ENCODE results near the gene AFP.

AFP gene

DNA sequence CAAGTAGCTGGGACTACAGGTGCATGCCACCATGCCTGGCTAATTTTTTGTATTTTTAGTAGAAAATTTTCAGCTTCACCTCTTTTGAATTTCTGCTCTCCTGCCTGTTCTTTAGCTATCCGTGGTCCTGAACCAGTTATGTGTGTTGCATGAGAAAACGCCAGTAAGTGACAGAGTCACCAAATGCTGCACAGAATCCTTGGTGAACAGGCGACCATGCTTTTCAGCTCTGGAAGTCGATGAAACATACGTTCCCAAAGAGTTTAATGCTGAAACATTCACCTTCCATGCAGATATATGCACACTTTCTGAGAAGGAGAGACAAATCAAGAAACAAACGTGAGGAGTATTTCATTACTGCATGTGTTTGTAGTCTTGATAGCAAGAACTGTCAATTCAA, 18.0 kb upstream of the AFP start:
- ChIA-PET CTCF (interaction anchor here (0.6 kb wide), 1 partner anchor 261 kb away, joined by 4 read pairs; no protein-coding TSS in a partner anchor), POLR2A (ENCODE audit: low non-redundant PET) (no interaction called here)
- TF ChIP-seq, protein P1, sequence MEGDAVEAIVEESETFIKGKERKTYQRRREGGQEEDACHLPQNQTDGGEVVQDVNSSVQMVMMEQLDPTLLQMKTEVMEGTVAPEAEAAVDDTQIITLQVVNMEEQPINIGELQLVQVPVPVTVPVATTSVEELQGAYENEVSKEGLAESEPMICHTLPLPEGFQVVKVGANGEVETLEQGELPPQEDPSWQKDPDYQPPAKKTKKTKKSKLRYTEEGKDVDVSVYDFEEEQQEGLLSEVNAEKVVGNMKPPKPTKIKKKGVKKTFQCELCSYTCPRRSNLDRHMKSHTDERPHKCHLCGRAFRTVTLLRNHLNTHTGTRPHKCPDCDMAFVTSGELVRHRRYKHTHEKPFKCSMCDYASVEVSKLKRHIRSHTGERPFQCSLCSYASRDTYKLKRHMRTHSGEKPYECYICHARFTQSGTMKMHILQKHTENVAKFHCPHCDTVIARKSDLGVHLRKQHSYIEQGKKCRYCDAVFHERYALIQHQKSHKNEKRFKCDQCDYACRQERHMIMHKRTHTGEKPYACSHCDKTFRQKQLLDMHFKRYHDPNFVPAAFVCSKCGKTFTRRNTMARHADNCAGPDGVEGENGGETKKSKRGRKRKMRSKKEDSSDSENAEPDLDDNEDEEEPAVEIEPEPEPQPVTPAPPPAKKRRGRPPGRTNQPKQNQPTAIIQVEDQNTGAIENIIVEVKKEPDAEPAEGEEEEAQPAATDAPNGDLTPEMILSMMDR (conservative IDR thresholded peaks at IDR 0.05; ENCODE audit: low read depth) = no peak
- no peak overlapping the region for H3K27ac ChIP-seq
- DNase-seq (ENCODE audit: low spot score) = no peak

GRCh38 chr4:73418677-73419076, 17.3 kb upstream of the AFP start:
- POLR2A ChIA-PET (ENCODE audit: low non-redundant PET) = no interaction called here
- CTCF ChIA-PET = interaction anchor here (0.8 kb wide), 1 partner anchor 20 kb away, joined by 4 read pairs; no protein-coding TSS in a partner anchor
- TF ChIP-seq, protein P1 (conservative IDR thresholded peaks at IDR 0.05; ENCODE audit: low read depth) = no peak
- DNase-seq (ENCODE audit: low spot score) = no peak
- no peak overlapping the region for H3K27ac ChIP-seq

GRCh38 chr4:73419106-73420038, 16.6 kb upstream of the AFP start:
- CTCF ChIA-PET = interaction anchor here (0.6 to 0.8 kb wide), 2 partner anchors 19 to 110 kb away, joined by 4 read pairs; no protein-coding TSS in a partner anchor
- no peak for DNase-seq (ENCODE audit: low spot score)
- TF ChIP-seq, protein P1 (conservative IDR thresholded peaks at IDR 0.05; ENCODE audit: low read depth) = no peak
- no peak overlapping the region for H3K27ac ChIP-seq
- POLR2A ChIA-PET (ENCODE audit: low non-redundant PET) = no interaction called here

- ChIA-PET CTCF (no interaction called here), POLR2A (ENCODE audit: low non-redundant PET) (no interaction called here)
- H3K27ac ChIP-seq = no peak overlapping the region
- TF ChIP-seq, protein P1 (conservative IDR thresholded peaks at IDR 0.05; ENCODE audit: low read depth) = no peak
- no peak for DNase-seq (ENCODE audit: low spot score)
Measured at GRCh38 chr4:73420615-73421014, 15.4 kb upstream of the AFP start.

DNA sequence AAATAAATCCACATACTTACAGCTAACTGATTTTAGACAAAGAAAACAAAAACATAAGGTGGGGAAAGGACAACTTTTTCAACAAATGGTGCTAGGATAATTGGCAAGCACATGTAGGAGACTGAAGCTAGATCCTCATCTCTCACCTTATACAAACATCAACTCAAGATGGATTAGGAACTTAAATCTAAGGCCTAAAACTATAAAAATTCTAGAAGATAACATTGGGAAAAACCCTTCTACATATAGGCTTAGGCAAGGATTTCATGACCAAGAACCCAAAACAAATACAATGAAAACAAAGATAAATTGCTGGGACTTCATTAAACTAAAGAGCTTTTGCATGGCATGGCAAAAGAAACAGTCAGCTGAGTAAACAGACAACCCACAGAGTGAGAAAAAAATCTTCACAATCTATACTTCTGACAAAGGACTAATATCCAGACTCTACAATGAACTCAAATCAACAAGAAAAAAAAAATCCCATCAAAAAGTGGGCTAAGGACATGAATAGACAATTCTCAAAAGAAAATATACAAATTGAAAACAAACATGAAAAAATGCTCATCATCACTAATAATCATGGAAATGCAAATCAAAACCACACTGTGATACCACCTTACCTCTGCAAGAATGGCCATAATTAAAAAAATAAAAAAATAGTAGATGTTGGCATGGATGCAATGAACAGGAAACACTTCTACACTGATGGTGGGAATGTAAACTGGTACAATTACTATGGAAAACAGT, 14.1 kb upstream of the AFP start:
- no peak overlapping the region for H3K27ac ChIP-seq
- ChIA-PET CTCF (interaction anchor here (0.6 kb wide), 1 partner anchor 170 kb away, joined by 3 read pairs; no protein-coding TSS in a partner anchor), POLR2A (ENCODE audit: low non-redundant PET) (no interaction called here)
- TF ChIP-seq, protein P1 (conservative IDR thresholded peaks at IDR 0.05; ENCODE audit: low read depth) = no peak
- DNase-seq (ENCODE audit: low spot score) = no peak

DNA sequence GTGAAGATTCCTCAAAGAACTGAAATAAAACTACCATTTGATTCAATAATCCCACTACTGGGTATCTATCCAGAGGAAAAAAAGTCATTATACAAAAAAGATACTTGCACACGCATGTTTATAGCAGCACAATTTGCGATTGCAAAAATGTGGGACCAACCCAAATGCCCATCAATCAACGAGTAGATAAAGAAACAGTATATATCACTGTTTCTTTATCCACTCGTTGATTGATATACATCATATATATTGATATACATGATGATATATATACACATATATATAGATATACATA, 13.6 kb upstream of the AFP start:
- DNase-seq (ENCODE audit: low spot score) = no peak
- TF ChIP-seq, protein P1 (conservative IDR thresholded peaks at IDR 0.05; ENCODE audit: low read depth) = no peak
- no peak overlapping the region for H3K27ac ChIP-seq
- ChIA-PET POLR2A (ENCODE audit: low non-redundant PET) (no interaction called here), CTCF (interaction anchor here (0.6 kb wide), 1 partner anchor 169 kb away, joined by 3 read pairs; no protein-coding TSS in a partner anchor)

Data from RWPE1 (cell line).